8988T (cell line): Measurements from ENCODE around the gene TMEM132C.
"Not testable (repeated sequence)": the region's sequence is repeated elsewhere in the genome, so short reads cannot be mapped to it uniquely, and the experiment has no call there.

ENCODE experiments used
- DNase-seq: peaks from one replicate; pipeline ENCODE4 v3.0.0; 2011

Gene TMEM132C

GRCh38 chr12:128571906-128572810 lies 305.2 kb downstream of the TMEM132C start:
- no peak for DNase-seq

DNA sequence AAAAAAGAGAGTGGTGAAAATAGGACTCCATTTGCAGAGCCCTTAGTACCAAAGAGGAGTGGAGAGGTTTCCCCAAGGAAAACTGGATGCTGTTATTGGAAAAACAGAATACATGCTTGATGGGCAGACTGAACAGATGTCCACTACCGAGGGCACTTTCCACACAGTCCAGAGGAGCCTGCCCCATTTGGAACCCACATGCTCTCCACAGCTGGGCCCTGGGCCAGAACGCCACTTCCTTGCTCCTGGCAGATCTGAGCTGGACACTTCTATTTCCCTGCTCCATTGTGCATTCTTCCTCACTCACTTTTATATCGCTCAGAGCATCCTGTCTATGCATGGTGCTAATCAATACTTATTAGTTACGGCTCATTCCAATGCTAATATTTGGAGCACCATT lies 306.9 kb downstream of the TMEM132C start:
- DNase-seq, result no peak

DNA sequence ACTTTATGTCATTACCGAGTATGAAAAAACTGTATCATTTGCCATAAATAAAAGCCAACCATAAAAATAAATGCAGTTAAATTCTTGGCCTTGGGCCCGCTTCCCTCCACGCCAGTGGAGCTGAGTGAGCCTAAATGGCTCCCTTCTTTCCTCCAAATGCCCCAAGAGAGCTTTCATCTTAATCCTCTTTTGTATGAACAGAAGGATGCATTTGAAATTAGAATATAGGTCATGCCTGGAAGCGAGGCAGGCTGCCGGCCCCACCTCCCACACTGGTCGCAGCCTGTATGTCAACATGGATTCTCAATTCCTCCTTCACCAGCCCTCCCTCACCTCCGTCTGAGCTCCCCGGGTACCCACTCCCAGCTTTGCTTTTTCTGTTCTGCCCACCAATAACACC lies 311.1 kb downstream of the TMEM132C start:
- no peak for DNase-seq

DNA sequence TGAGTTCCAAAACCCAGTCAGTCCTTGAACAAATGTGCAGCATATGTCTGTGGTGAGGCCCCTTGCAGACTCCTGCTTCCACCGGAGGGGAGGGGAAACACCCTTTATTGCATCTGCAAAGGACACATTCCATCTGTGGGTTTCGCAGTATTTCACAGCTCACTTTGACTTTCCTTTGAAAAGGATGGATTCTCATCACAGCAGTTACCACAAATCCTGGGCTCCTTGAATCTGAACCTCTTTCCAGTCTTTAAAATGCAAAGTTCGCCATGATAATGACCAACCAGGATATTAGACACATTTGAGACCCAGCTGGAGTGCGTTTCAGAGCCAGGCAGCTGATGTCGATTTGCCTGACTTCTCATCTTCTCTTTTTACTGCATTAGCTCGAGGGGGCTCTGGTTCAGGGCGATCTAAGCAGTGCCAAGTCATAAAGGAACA lies 314.4 kb downstream of the TMEM132C start:
- DNase-seq, result no peak

DNA sequence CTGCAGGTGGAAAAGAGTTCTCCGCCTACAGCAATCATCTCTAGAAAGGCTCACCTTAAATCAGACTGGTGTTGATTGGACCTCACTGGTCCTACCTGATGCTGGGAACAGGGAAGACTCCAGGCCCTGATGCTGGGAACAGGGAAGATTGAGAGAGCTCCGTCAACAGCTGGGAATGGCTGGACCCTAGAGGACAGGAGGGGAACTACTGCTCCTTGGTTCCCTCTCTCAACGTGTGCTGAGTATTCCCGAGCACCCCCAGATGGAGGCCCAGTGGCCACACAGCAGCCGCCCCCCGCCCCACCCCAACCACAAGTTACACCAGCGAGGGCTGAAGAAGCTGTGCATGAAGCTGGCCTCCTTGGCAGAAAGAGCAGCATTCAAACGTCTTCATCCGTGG lies 316.5 kb downstream of the TMEM132C start:
- DNase-seq, result no peak

DNA sequence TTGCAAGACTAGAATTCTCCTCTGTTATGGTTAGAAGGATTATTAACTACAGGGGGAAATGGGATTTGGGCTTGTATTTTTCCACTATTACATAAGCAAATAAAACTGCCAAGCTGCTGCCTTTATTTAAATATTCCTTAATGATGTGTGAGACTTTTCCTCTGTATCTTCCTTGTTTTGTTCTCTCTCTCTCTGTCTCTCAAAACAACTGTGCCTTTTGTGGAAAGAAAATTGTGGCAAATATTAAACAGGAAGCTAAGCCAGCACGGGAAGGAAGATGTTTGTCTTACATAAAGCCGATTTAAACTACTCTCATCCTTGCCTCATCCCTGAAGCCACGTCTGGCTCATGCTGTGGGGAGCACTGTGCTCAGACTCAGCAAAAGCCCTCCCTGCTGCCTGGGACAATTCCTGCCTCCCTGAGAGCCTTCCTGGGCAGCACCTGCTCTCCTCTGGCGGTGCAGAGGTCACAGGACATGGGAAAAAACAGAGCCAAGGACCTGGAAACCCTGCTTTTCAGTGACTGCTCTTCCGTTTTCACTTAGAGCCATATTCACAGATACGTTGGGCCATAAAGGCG lies 319.6 kb downstream of the TMEM132C start:
- no peak for DNase-seq

GRCh38 chr12:128587918-128588317 lies 320.9 kb downstream of the TMEM132C start:
- DNase-seq, result no peak

DNA sequence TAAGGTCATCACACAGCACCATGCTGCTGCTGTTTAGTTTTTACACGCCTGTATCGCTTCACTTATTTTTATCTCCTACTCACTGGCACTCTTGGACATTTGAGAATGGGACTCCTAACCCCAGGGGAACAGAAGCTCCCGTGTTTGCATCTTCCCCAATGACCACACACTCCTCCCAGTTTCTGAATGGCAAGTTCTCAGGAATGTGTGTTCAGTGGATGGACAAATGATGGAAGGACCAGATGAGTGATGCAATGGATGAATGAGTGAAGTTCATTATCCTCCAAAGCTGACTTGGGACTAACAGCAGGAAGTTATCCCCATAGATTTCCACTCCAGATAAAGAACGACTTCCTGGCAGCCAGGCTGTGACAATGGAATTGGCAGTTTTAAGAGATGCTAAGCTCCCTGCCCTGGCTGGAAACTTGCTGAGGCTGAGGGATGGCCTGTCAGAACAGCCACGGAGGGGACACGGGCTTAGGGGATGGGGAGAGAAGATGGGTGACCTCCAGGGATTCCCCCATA lies 325.3 kb downstream of the TMEM132C start:
- DNase-seq, result no peak

DNA sequence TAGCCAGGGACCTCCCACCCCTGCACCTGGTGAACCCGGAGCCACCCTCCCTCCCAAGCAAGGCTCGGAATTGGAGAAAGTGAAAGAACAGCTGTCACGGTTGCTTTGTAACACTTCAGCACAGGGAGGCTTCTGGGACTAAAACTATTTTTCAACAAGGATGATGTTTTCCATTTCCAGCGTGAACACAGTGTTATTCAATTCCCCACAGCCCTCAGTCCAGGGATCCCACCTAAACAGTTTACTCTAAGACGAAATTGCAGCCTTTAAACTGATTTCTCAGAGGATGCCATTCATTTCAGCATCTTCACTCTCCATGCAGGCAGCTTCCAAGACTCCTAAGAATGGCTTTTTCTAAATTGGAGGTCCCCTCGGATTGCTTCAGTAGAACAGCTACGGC lies 327.6 kb downstream of the TMEM132C start:
- no peak for DNase-seq

GRCh38 chr12:128595609-128596008 lies 328.6 kb downstream of the TMEM132C start:
- no peak for DNase-seq

GRCh38 chr12:128600886-128601285 lies 333.9 kb downstream of the TMEM132C start:
- no peak for DNase-seq

GRCh38 chr12:128603573-128604115 lies 336.7 kb downstream of the TMEM132C start:
- DNase-seq, result no peak

DNA sequence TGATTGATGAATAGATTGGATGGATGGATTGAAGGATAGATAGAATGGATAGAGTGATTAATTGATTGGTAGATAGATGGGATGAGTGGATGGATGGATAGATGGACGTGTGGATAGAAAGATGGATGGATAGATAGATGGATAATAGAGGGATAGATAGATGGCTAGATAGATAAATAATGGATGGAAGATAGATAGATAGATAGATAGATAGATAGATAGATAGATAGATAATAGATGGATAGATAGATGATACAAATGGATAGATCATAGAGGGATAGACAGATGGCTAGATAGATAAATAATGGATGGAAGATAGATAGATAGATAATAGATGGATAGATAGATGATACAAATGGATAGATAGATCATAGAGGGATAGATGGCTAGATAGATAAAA lies 337.2 kb downstream of the TMEM132C start:
- not testable (repeated sequence) for DNase-seq

DNA sequence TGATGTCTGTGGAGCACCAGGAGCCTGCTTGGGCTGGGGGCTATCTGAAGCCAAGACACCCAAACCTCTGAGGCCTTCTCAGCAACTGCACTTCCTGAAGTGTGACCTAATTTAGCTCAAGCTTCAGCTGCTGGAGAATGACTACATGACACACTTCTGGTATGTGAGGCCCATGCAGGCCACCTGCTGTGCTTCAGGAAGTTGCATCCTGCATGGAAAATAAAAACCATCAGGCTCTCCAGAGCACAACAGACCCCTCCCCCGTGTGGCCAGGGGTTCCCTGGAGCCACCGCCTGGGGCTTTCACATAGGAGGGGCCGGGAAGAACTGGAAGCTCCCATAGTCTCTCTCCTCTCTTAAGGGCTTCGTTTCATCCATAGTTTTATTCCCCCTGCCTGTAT lies 339.1 kb downstream of the TMEM132C start:
- no peak for DNase-seq

- no peak for DNase-seq
Measured at GRCh38 chr12:128606538-128606937, 339.6 kb downstream of the TMEM132C start.

GRCh38 chr12:128606970-128607369 lies 340.0 kb downstream of the TMEM132C start:
- no peak for DNase-seq

DNA sequence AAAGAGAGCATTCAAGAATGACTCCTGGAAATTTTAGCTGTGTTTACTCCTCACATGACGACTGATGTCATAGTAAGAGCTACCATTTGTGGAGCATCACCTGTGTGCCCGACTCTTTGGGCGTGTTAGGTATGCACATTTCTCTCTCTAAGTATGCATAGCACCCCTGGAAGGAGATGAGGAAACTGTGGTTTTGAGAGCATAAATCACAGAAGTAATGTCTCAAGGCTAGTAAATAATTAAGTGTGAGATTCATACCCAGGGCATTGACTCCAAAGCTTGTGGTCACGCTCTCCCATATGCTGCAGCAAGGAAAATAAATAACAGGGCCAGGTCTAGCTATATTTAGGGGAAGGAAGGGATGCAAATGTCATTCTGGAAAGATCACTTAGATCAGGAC lies 340.7 kb downstream of the TMEM132C start:
- no peak for DNase-seq

DNA sequence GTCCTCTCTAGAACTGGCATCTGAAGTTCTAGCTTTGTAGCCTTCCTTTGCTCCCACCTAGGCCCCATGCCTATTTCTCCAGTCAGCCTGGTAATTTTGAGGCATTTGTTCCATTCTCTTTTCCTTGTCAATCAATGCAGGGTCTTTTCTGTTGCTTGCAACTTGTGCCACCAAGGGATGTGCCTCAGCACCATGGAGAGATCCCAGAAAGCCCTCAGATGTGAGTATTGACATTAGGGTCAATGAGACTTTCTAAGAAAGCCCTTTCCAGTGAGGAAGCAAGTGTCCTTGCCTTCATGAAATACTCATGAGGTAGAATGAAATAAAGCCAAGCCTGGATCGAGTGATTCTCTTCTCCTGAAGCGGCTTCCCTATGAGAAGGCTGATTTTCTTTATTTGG lies 342.9 kb downstream of the TMEM132C start:
- no peak for DNase-seq

- no peak for DNase-seq
Measured at GRCh38 chr12:128611736-128612135, 344.8 kb downstream of the TMEM132C start.

GRCh38 chr12:128612150-128612850 lies 345.3 kb downstream of the TMEM132C start:
- DNase-seq, result no peak

DNA sequence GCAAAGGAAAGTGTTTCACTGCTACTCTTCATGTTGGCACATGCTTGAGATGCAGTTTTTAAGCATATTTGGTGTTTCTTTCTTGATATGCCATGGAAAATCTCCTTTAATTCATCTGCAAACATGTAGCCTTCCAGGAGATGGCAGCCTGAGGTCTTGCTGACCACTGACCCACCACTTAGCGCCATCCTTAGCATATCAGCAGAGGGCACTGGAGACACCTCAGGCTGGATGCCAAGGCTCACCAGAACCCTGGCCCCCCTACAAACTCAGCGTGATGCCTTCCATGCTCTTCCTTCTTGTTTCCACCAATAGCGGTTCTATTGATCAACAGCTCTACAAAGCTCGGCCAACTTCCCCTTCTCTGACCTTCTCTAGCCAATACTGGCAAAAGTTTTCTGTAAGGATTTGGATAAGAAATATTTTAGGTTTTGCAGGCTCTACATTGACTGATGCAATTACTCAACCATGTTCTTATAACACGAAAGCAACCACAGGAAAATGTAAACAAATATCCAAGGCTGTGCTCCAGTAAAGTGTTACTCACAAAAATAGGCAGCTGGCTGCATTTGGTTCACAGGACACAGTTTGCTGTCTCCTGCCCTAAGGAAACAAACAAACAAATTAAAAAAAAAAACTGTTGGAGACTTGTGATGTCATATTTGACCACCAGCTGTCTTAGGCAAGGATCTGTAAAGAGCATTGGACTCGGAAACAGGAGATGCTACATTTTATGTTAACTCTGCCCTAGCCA lies 347.0 kb downstream of the TMEM132C start:
- DNase-seq, result no peak

DNA sequence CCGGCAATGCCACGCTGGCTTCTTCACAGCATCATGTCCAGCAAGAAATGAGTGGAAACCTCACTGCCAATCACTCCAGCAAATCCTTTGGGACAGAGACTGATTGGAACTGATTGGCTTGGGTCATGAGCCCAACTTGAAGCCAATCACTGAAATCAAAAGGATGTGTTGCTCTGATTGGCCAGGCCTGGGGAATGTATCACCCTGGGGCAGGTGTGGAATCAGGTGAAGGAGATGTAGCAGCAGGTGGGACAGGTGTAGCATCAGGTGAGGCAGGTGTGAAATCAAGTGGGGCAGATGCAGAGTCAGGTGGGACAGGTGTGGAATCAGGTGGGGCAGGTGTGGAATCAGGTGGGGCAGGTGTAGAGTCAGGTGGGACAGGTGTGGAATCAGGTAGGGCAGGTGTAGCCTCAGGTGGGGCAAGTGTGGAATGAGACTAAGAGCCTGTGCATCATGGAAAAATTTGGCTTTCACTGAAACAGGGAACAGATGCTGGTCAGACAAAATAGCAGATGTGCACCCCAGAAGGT lies 350.4 kb downstream of the TMEM132C start:
- DNase-seq, result no peak
